HG02852 (cell line): ENCODE results near the gene CFAP410.
"Not testable (repeated sequence)": the region's sequence is repeated elsewhere in the genome, so short reads cannot be mapped to it uniquely, and the experiment has no call there.

Source experiments
- ATAC-seq: cut with Tn5 transposase; IDR thresholded peaks from one replicate; pipeline ENCODE4 v1.9.1; 2021; ENCODE audit warnings: mild to moderate bottlenecking, moderate library complexity; ENCODE audit not compliant: unreplicated experiment

CFAP410 gene

GRCh38 chr21:44319407-44320065 lies 19.7 kb downstream of the CFAP410 start:
- ATAC-seq, result no peak

- no peak for ATAC-seq
Measured at GRCh38 chr21:44318489-44319285, 20.5 kb downstream of the CFAP410 start.

GRCh38 chr21:44317871-44318270 lies 21.3 kb downstream of the CFAP410 start:
- ATAC-seq, result no peak

GRCh38 chr21:44317241-44317782 lies 21.9 kb downstream of the CFAP410 start:
- ATAC-seq, result no peak

GRCh38 chr21:44316277-44316900 lies 22.8 kb downstream of the CFAP410 start:
- no peak for ATAC-seq

GRCh38 chr21:44315691-44316203 lies 23.4 kb downstream of the CFAP410 start:
- no peak for ATAC-seq

- no peak for ATAC-seq
Measured at GRCh38 chr21:44314561-44314960, 24.6 kb downstream of the CFAP410 start.

- no peak for ATAC-seq
Measured at GRCh38 chr21:44314128-44314527, 25.1 kb downstream of the CFAP410 start.

- no peak for ATAC-seq
Measured at GRCh38 chr21:44313451-44313850, 25.7 kb downstream of the CFAP410 start.

- no peak for ATAC-seq
Measured at GRCh38 chr21:44312716-44313115, 26.5 kb downstream of the CFAP410 start.

- no peak for ATAC-seq
Measured at GRCh38 chr21:44312089-44312488, 27.1 kb downstream of the CFAP410 start.

GRCh38 chr21:44310628-44311507 lies 28.3 kb downstream of the CFAP410 start:
- no peak for ATAC-seq

GRCh38 chr21:44306936-44307704 lies 32.1 kb downstream of the CFAP410 start:
- no peak for ATAC-seq

GRCh38 chr21:44305691-44306090 lies 33.5 kb downstream of the CFAP410 start:
- ATAC-seq, result no peak

- ATAC-seq, result no peak
Measured at GRCh38 chr21:44304877-44305293, 34.3 kb downstream of the CFAP410 start.

- ATAC-seq, result no peak
Measured at GRCh38 chr21:44304011-44304616, 35.1 kb downstream of the CFAP410 start.

- no peak for ATAC-seq
Measured at GRCh38 chr21:44303490-44303981, 35.7 kb downstream of the CFAP410 start.

GRCh38 chr21:44302573-44303401 lies 36.4 kb downstream of the CFAP410 start:
- ATAC-seq, result not testable (repeated sequence)
